Stimulated activated naive CD4-positive, alpha-beta T cell (primary cell): ENCODE measurements around the gene FBXO36.
"Not testable (repeated sequence)": the region's sequence is repeated elsewhere in the genome, so short reads cannot be mapped to it uniquely, and the experiment has no call there.

Source experiments
- DNase-seq, 6 experiments: peaks; one replicate each; lab custom pipeline; 2025; lab: John Stamatoyannopoulos, UW

FBXO36 gene, protein sequence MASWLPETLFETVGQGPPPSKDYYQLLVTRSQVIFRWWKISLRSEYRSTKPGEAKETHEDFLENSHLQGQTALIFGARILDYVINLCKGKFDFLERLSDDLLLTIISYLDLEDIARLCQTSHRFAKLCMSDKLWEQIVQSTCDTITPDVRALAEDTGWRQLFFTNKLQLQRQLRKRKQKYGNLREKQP

DNA sequence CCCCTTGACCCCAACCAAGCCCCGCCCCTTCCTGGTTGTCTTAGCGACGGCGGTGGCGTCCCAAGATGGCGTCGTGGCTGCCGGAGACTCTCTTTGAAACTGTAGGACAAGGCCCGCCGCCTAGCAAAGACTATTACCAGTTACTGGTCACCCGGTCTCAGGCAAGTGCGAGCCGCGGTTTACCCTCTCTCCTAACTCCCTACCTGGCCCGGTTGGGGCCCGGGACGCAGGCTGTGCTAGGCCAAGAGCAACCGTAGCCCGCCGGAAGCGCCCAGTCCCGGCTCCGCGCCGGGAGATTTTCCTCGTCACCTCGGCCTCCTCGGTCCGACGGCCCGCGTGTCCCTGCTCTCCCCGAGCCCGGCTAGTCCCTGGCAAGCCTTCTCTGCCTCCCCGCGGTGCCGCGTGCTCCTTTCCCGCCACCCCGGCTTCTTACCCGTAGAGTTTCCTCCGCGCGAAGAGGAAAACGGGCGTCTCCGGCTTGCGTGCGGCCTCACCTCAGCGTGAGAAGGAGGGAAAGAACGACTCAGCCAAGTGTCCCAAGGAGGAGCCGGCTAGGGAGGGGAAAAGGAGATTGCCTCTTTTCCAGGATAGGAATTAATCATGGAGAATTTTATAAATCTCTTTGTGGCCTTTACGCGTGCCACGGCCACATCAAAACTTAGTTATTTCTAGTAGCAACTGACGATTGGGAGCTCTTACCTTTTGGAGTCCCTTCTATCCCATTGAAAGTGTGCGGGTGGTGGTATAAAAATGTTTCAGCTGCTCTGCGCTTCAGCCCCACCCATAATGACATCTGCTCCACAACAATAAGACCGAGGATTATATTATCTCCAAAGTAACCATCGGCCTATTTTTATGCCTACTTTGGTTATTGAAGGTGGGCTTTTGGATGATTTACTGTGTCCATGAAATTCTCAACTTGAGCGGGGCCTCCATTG is at the start of gene FBXO36:
FBXO36 (plus strand) TSS at position 55 of the 938 bp plus-strand sequence; CDS start at position 66, 11 bp downstream.
- peak in 3 of 6 experiments; percentile 83 to 93 (median 89) for DNase-seq

DNA sequence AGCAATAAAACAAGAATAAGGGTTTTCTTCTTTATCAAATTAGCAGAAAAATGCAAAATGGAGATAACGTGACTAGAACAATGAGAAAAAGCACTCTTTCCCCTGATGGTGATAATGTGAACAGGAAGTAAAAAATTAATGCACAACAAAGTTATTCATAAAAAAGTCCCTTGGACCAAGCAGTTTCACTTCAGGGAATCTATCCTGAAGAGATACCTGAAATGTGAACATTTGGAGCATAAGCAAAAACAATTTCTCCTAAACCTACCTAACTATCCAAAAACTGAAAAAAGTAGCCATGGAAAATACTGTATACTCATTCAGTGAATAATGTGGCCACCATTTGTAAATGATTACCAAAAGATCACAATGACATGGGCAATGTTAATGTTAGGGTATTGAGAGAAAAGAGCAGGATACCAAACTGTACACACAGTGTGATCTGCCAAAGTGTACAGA is 49.2 kb upstream of the FBXO36 start:
- DNase-seq, result no peak

DNA sequence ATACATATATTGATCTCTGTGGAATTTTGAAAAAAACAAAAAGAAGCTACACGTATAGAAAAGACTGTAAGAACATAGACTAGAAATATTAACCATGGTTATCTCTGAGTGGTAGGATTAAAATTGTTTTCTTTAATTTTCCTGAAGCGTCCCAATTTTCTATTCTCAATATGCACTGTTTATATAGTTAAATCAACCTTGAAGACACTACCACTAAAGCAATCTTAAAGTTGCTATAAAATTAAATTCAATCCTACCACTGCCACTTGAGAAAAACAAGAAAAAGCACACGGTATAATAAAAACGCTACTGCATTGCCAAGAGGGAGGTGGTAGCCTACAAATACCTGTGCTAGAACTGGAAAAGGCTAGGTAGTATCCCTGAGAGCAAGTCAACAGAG is 47.7 kb upstream of the FBXO36 start:
- DNase-seq, result no peak

DNA sequence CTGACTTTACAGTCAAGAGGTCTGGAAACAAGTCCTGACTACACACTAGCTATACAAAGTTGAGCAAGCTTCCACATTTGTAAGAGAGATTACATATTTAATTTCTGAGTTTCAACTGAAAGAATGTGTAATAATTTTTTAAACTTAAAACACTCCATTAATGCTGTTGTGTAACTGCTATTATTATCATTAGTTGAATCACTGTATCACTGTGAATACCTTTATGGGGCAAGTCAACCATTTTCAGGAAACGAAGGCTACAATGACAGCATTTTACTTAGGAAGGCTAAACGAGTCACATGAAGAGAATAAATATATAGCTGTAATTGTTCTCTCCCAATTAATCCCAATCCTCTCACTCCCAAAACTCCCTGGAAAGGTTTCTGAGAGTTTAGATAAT is 46.8 kb upstream of the FBXO36 start:
- no peak for DNase-seq

DNA sequence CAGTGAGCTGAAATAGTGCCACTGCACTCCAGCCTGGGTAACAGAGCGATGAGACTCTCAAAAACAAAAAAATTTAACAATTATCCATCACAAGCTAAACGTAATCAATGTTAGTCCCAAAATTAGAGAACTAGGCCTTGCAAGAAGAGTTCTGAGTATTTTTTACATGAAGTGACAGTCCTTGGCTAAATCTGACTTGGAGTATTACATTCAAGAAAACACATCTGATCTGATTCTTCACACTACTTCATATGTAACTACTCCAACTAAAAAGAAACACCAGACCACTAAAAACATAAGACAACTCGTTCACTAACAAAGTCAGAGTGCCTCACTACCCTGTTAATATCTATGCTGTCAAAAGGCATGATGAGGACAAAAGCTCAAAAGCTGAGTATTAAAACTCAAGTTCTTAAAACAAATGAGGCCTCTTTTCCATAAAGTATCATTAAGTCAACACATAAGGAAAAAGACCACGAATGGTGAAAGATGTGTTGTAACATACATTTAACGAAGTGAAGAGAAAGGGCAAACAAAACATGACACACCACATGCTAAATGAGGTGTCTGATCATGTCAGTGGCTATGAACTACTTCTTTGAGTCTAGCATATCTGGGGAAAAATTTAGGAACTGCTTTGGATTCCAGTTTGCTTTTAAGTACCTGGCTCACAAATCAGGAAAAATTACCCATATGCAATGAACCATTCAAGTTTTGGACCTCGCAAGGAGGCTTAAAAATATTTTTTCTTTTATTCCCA is 42.9 kb upstream of the FBXO36 start:
- DNase-seq, result no peak

GRCh38 chr2:229880892-229881586 is 41.3 kb upstream of the FBXO36 start:
- DNase-seq, result no peak

- DNase-seq, result no peak
These were observed 39.7 kb upstream of the FBXO36 start for GRCh38 chr2:229882583-229882982.

DNA sequence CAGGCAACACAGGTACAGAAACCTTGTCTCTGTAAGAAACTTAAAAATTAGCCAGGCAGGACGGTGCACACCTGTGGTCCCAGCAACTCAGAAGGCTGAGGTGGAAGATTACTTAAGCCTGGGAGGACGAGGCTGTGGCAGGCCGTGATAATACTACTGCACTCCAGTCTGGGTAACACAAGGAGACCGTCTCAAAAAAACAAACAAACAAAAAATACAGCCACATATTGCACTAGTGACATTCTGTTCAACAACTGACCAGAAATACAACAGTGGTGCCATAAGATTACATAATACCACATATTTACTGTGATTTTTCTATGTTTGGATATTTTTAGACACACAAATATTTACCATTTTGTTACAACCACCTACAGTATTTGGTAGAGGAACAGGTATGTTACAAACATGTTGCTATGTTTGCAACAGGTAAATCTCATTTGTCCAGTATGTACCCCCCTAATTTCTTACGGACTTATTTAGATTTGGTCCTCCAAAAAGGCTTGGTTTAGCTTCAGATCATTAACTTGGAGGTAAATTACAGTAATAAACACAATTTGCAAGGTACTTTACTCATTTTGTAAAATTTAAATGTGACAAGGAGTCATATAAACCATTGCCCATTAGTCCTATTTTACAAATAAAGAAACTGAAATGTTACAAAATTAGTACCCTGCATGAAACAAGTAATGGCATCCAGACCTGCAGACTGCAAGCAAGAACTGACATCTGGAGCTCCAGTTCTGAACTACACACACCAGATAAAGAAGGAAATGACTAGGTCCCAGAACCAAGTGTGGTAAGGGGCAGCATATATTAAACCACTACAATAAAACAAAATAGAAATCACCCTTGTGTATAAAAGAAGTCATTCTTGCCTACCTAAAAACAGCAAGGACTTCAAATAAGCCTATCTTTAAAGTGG is 37.3 kb upstream of the FBXO36 start:
- DNase-seq, result no peak

- DNase-seq, result no peak
These were observed 34.9 kb upstream of the FBXO36 start for GRCh38 chr2:229887441-229887840.

GRCh38 chr2:229888031-229888430 is 34.3 kb upstream of the FBXO36 start:
- DNase-seq, result no peak

DNA sequence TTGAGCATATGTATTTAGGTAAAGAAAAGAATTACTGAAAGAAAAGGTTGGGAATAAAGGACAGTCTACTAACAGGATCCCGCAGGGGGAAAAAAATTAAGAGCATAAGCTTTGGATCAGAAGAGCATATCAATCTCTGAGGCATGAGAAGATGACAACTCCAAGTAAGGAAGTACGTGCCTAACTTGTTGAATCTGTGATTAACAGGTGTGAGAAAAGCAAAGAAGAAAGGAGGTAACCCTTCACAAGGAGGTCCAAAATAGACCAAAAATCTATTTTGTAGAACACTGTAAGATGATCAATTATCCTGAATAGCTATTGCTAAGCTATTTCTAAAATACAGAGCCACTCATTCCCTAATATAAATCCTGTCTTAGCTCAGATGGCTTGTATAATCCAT is 33.3 kb upstream of the FBXO36 start:
- no peak for DNase-seq

DNA sequence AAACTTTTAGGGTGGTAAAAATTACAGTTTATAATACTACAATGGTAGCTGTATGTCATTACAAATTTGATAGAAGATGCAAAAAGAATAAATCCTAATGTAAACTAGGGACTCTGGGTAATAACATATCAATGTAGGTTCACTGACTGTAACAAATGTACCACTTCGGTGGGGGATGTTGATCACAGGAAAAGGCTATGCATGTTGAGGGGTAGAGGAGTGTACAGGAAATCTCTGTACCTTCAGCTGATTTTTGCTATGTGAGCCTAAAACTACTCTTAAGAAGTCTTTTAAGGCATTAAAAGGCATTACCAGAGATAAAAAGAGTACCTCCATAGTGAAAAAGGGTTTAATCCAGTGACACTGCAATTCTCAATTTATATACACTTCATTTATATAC is 25.4 kb upstream of the FBXO36 start:
- peak in 2 of 6 experiments; percentile 9 to 17 for DNase-seq

DNA sequence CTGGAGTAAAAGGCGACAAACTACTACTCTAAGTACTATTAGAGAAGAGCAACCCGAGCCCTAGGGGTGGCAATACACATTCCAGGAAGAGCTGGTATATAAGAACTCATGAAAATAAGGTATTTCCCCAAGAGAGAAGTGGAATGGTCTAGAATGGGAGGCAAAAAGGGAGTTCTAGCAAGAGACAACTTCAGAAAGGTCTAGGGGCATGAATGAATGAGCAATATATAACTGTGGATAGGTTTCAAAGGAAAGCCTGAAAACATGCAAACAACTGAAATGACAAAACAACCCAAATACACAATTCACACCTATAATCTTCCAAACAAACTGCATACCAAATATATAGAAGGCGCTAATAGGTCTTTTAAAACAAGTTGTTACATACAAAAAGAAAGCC is 22.7 kb upstream of the FBXO36 start:
- no peak for DNase-seq

DNA sequence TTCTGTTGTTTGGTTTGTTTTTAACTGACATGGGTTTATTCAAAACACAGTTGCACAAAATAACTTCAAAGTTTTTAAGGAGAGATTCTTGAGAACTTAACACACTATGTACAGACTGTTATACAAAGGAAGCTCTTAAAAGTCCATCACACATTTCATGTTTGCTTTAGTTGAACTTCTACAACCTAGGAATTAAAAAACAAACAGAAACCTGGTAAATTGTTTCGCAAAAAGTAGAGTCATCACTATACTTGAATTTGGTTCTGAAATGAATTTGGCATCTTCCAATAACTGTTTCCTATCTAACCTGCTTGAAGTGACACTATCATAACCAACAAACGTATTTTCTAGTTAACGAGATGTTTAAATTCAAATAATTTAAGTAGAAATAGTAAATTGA is 22.3 kb upstream of the FBXO36 start:
- DNase-seq, result no peak

DNA sequence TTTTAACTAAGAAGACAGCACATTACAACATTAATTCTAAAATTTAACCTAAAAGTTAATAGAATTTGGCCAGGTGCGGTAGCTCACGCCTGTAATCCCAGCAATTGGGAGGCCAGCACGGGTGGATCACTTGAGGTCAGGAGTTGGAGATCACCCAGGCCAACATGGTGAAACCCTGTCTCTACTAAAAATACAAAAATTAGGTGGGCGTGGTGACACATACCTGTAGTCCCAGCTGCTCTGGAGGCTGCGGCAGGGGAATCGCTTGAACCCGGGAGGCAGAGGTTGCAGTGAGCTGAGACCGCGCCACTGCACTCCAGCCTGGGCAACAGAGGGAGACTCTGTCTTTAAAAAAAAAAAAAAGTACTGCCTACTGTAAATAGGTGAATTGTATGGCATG is 21.8 kb upstream of the FBXO36 start:
- DNase-seq, result not testable (repeated sequence)

DNA sequence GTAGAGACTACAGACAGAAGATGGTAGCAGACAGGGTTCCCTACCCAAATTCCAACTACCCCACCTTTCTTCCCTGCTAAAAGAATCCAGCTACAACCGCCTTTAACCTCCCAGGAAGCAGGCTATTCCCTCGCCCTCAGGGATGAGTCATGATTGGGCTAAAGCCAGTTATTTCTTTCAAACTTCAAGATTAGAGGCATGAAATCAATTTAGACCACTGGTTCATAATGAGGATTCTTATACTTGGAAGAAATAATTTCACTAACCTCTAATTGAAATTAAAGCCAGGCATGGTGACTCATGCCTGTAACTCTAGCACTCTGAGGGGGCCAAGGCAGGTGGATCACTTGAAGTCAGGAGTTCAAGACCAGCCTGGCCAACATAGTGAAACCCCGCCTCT is 20.5 kb upstream of the FBXO36 start:
- no peak for DNase-seq

GRCh38 chr2:229903037-229903436 is 19.3 kb upstream of the FBXO36 start:
- DNase-seq, result no peak

DNA sequence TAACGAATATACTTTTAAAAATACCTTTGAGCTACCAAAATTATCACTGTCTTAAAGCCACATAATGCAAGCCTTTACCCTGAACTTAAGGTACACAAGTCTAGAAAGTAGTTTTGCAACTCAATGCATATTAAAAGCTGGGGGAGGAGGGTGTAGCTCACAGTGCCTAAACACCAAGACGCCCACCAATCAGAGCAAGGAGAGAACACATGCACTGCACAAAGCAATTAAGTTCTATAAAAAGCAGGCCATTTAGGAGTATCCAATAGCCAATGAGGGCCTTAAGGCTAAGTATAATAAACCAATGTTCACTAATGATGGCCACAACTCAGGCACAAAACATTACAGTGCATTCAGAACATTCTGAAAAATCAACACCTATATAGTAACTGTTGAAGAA is 16.7 kb upstream of the FBXO36 start:
- no peak for DNase-seq

GRCh38 chr2:229909090-229909489 is 13.2 kb upstream of the FBXO36 start:
- no peak for DNase-seq

- DNase-seq, result peak in 1 of 6 experiments; percentile 32
These were observed 12.0 kb upstream of the FBXO36 start for GRCh38 chr2:229910147-229910831.
